ENCODE measurements around the gene PDZD8.

- TF ChIP-seq CTCF (IDR thresholded peaks at IDR 0.05; ENCODE audit: low read depth, low read length, poor library complexity, severe bottlenecking) = no peak
- no peak for TF ChIP-seq EZH2phosphoT487 (IDR thresholded peaks at IDR 0.05; ENCODE audit: borderline replicate concordance, low read length)
These were observed 62.8 kb downstream of the PDZD8 start for GRCh38 chr10:117312430-117312829.

Data from DOHH2 (cell line).